HG02759 (cell line): Measurements from ENCODE around the gene OPTN.
"Not testable (repeated sequence)": the region's sequence is repeated elsewhere in the genome, so short reads cannot be mapped to it uniquely, and the experiment has no call there.

Source experiments
- ATAC-seq: cut with Tn5 transposase; IDR thresholded peaks from one replicate; pipeline ENCODE4 v1.9.1; 2021; ENCODE audit warnings: mild to moderate bottlenecking, moderate library complexity; ENCODE audit not compliant: unreplicated experiment

Gene OPTN

GRCh38 chr10:13118784-13119410 lies 18.9 kb downstream of the OPTN start:
- ATAC-seq: no peak

GRCh38 chr10:13120786-13121499 lies 21.0 kb downstream of the OPTN start:
- ATAC-seq: no peak

- ATAC-seq: no peak
Observed at GRCh38 chr10:13121500-13121854, 21.5 kb downstream of the OPTN start.

- no peak for ATAC-seq
Observed at GRCh38 chr10:13136651-13137050, 36.7 kb downstream of the OPTN start.

- no peak for ATAC-seq
Observed at GRCh38 chr10:13139150-13139549, 39.2 kb downstream of the OPTN start.

GRCh38 chr10:13139676-13140075 lies 39.7 kb downstream of the OPTN start:
- no peak for ATAC-seq

GRCh38 chr10:13140627-13141190 lies 40.7 kb downstream of the OPTN start:
- no peak for ATAC-seq

- ATAC-seq: no peak
Observed at GRCh38 chr10:13143766-13144165, 43.8 kb downstream of the OPTN start.

GRCh38 chr10:13144814-13145213 lies 44.9 kb downstream of the OPTN start:
- no peak for ATAC-seq

GRCh38 chr10:13146379-13146778 lies 46.4 kb downstream of the OPTN start:
- no peak for ATAC-seq

GRCh38 chr10:13147161-13147560 lies 47.2 kb downstream of the OPTN start:
- no peak for ATAC-seq

- no peak for ATAC-seq
Observed at GRCh38 chr10:13152296-13152695, 52.3 kb downstream of the OPTN start.

- ATAC-seq: not testable (repeated sequence)
Observed at GRCh38 chr10:13155860-13156259, 55.9 kb downstream of the OPTN start.

- no peak for ATAC-seq
Observed at GRCh38 chr10:13158401-13158800, 58.4 kb downstream of the OPTN start.

- ATAC-seq: peak; percentile 100
Observed at GRCh38 chr10:13160934-13161856, 61.2 kb downstream of the OPTN start, which contains the start of gene MCM10. TSS of gene MCM10 (plus strand) at chr10:13161558. CDS start at chr10:13164203, 2,645 bp downstream.

- peak; percentile 7 for ATAC-seq
Observed at GRCh38 chr10:13161857-13162271, 61.9 kb downstream of the OPTN start.

GRCh38 chr10:13163859-13164258 lies 63.9 kb downstream of the OPTN start:
- ATAC-seq: no peak

- no peak for ATAC-seq
Observed at GRCh38 chr10:13165177-13165576, 65.2 kb downstream of the OPTN start.

GRCh38 chr10:13167568-13167967 lies 67.6 kb downstream of the OPTN start:
- ATAC-seq: no peak

- ATAC-seq: no peak
Observed at GRCh38 chr10:13168781-13169180, 68.8 kb downstream of the OPTN start.

GRCh38 chr10:13173616-13174015 lies 73.7 kb downstream of the OPTN start:
- no peak for ATAC-seq
